ENCODE data around the gene MEST.

Gene MEST

GRCh38 chr7:130492523-130493274 lies 814 bp downstream of the MEST start:
- Histone ChIP-seq H3K4me1 (no peaks in the 10 kb centered on the region), H3K9me3 (no peaks in the 10 kb centered on the region), H3K27me3 (peaks cover 36% of the 10 kb centered on the region), H3K36me3 (no peaks in the 10 kb centered on the region), H3K4me3 (ENCODE audit: low read depth, low read length) (peak overlapping the region; percentile 1; the same call in 1 of the 2 replicates)
- no peak for TF ChIP-seq CTCF (IDR thresholded peaks at IDR 0.05; ENCODE audit: low read depth, low read length)
- DNase-seq: no peak

GRCh38 chr7:130493275-130493873 lies 1.5 kb downstream of the MEST start:
- H3K27me3 ChIP-seq: peaks cover 36% of the 10 kb centered on the region
- H3K9me3 ChIP-seq: no peaks in the 10 kb centered on the region
- H3K4me1 ChIP-seq: no peaks in the 10 kb centered on the region
- H3K4me3 ChIP-seq (ENCODE audit: low read depth, low read length): no peak overlapping the region
- H3K36me3 ChIP-seq: no peaks in the 10 kb centered on the region
- no peak for DNase-seq
- no peak for TF ChIP-seq CTCF (IDR thresholded peaks at IDR 0.05; ENCODE audit: low read depth, low read length)

- DNase-seq: no peak
- H3K9me3 ChIP-seq: no peaks in the 10 kb centered on the region
- no peaks in the 10 kb centered on the region for H3K36me3 ChIP-seq
- H3K4me1 ChIP-seq: no peaks in the 10 kb centered on the region
- peaks cover 36% of the 10 kb centered on the region for H3K27me3 ChIP-seq
- TF ChIP-seq CTCF (IDR thresholded peaks at IDR 0.05; ENCODE audit: low read depth, low read length): no peak
- no peak overlapping the region for H3K4me3 ChIP-seq (ENCODE audit: low read depth, low read length)
These were observed 2.6 kb downstream of the MEST start for GRCh38 chr7:130494431-130494858.

- no peaks in the 10 kb centered on the region for H3K9me3 ChIP-seq
- H3K36me3 ChIP-seq: no peaks in the 10 kb centered on the region
- TF ChIP-seq CTCF (IDR thresholded peaks at IDR 0.05; ENCODE audit: low read depth, low read length): no peak
- H3K4me1 ChIP-seq: no peaks in the 10 kb centered on the region
- H3K4me3 ChIP-seq (ENCODE audit: low read depth, low read length): no peak overlapping the region
- no peaks in the 10 kb centered on the region for H3K27me3 ChIP-seq
- peak; percentile 13 for DNase-seq
These were observed 8.6 kb downstream of the MEST start for GRCh38 chr7:130500463-130500862.

GRCh38 chr7:130500910-130501309 lies 9.0 kb downstream of the MEST start:
- no peak for DNase-seq
- Histone ChIP-seq H3K4me1 (no peaks in the 10 kb centered on the region), H3K9me3 (no peaks in the 10 kb centered on the region), H3K27me3 (no peaks in the 10 kb centered on the region), H3K36me3 (no peaks in the 10 kb centered on the region), H3K4me3 (ENCODE audit: low read depth, low read length) (no peak overlapping the region)
- no peak for TF ChIP-seq CTCF (IDR thresholded peaks at IDR 0.05; ENCODE audit: low read depth, low read length)

GRCh38 chr7:130505753-130506152 lies 13.9 kb downstream of the MEST start:
- H3K27me3 ChIP-seq: no peaks in the 10 kb centered on the region
- H3K9me3 ChIP-seq: no peaks in the 10 kb centered on the region
- H3K36me3 ChIP-seq: no peaks in the 10 kb centered on the region
- no peaks in the 10 kb centered on the region for H3K4me1 ChIP-seq
- TF ChIP-seq CTCF (IDR thresholded peaks at IDR 0.05; ENCODE audit: low read depth, low read length): no peak
- no peak for DNase-seq
- H3K4me3 ChIP-seq (ENCODE audit: low read depth, low read length): no peak overlapping the region
